Measurements from ENCODE around the gene PXDN.

Gene PXDN

GRCh38 chr2:1598041-1598710 is 146.1 kb downstream of the PXDN start:
- peaks cover 24% of the 10 kb centered on the region for H3K4me1 Mint-ChIP-seq
- TF ChIP-seq CTCF (IDR thresholded peaks at IDR 0.05): no peak
- DNase-seq: no peak

GRCh38 chr2:1595274-1595673 is 149.0 kb downstream of the PXDN start:
- no peak for DNase-seq
- no peak for TF ChIP-seq CTCF (IDR thresholded peaks at IDR 0.05)
- H3K9me3 Mint-ChIP-seq: no peaks in the 10 kb centered on the region

More at GRCh38 chr2:1598041-1598710, 146.1 kb downstream of the PXDN start:
- Mint-ChIP-seq H3K27me3 (ENCODE audit: low read depth, poor library complexity) (no peaks in the 10 kb centered on the region), H3K27ac (no peak overlapping the region), H3K4me3 (no peak overlapping the region), H3K36me3 (ENCODE audit: low read depth) (no peaks in the 10 kb centered on the region), H3K9me3 (no peaks in the 10 kb centered on the region)

GRCh38 chr2:1594373-1595171 is 149.7 kb downstream of the PXDN start:
- Mint-ChIP-seq H3K4me1 (peaks cover 25% of the 10 kb centered on the region), H3K4me3 (no peak overlapping the region), H3K36me3 (ENCODE audit: low read depth) (no peaks in the 10 kb centered on the region), H3K9me3 (no peaks in the 10 kb centered on the region), H3K27me3 (ENCODE audit: low read depth, poor library complexity) (peaks cover 4% of the 10 kb centered on the region), H3K27ac (no peak overlapping the region)
- DNase-seq: no peak
- TF ChIP-seq CTCF (IDR thresholded peaks at IDR 0.05): no peak

More at GRCh38 chr2:1595274-1595673, 149.0 kb downstream of the PXDN start:
- no peak overlapping the region for H3K27ac Mint-ChIP-seq
- no peak overlapping the region for H3K4me3 Mint-ChIP-seq
- H3K27me3 Mint-ChIP-seq (ENCODE audit: low read depth, poor library complexity): peaks cover 4% of the 10 kb centered on the region
- peaks cover 27% of the 10 kb centered on the region for H3K4me1 Mint-ChIP-seq
- no peaks in the 10 kb centered on the region for H3K36me3 Mint-ChIP-seq (ENCODE audit: low read depth)

- DNase-seq: no peak
- H3K36me3 Mint-ChIP-seq (ENCODE audit: low read depth): no peaks in the 10 kb centered on the region
- H3K4me3 Mint-ChIP-seq: no peak overlapping the region
- H3K27me3 Mint-ChIP-seq (ENCODE audit: low read depth, poor library complexity): peaks cover 4% of the 10 kb centered on the region
- TF ChIP-seq CTCF (IDR thresholded peaks at IDR 0.05): no peak
- H3K27ac Mint-ChIP-seq: no peak overlapping the region
- no peaks in the 10 kb centered on the region for H3K9me3 Mint-ChIP-seq
- peaks cover 28% of the 10 kb centered on the region for H3K4me1 Mint-ChIP-seq
These were observed 150.3 kb downstream of the PXDN start for GRCh38 chr2:1594123-1594372.

- peaks cover 4% of the 10 kb centered on the region for H3K27me3 Mint-ChIP-seq (ENCODE audit: low read depth, poor library complexity)
- H3K9me3 Mint-ChIP-seq: no peaks in the 10 kb centered on the region
- DNase-seq: no peak
- H3K4me1 Mint-ChIP-seq: peaks cover 28% of the 10 kb centered on the region
- H3K36me3 Mint-ChIP-seq (ENCODE audit: low read depth): no peaks in the 10 kb centered on the region
- H3K27ac Mint-ChIP-seq: peak overlapping the region; percentile 67
- TF ChIP-seq CTCF (IDR thresholded peaks at IDR 0.05): no peak
- no peak overlapping the region for H3K4me3 Mint-ChIP-seq
These were observed 150.8 kb downstream of the PXDN start for GRCh38 chr2:1593371-1594122.
